Measurements from ENCODE around the gene RSRP1. TPM values are rescaled to one million over a fixed set of nuclear protein-coding genes. Genes with fewer than 3 reads are reported as not detected.
A peak's percentile ranks its signal among the peaks of the same experiment; 100 is the strongest.
"Not testable (repeated sequence)": the region's sequence is repeated elsewhere in the genome, so short reads cannot be mapped to it uniquely, and the experiment has no call there.

Gene RSRP1
- polyA plus RNA-seq, 1 donor from 2014 or later: 56.0 TPM

- not testable (repeated sequence) for H3K36me3 Mint-ChIP-seq, H3K27me3 Mint-ChIP-seq, H3K9me3 Mint-ChIP-seq
- H3K4me3 Mint-ChIP-seq: peak overlapping the region; percentile 86 to 91 (median 88)
- H3K27ac Mint-ChIP-seq: peak overlapping the region; percentile 63 to 93 (median 91)
- H3K4me1 Mint-ChIP-seq: peaks cover 2 to 11% (median 7%) of the 10 kb centered on the region in 3 donors
Measured at GRCh38 chr1:25267288-25268142, 20.3 kb upstream of the RSRP1 start.

- H3K9me3 Mint-ChIP-seq, H3K27me3 Mint-ChIP-seq, H3K36me3 Mint-ChIP-seq: not testable (repeated sequence)
- Mint-ChIP-seq H3K4me1 (peaks cover 2 to 11% (median 7%) of the 10 kb centered on the region in 3 donors), H3K4me3 (peak overlapping the region; percentile 90 to 95 (median 94)), H3K27ac (peak overlapping the region in 2 of 3 donors; percentile 80 to 85)
Measured at GRCh38 chr1:25266554-25267287, 19.5 kb upstream of the RSRP1 start.

GRCh38 chr1:25260336-25260735 is 13.1 kb upstream of the RSRP1 start:
- H3K9me3 Mint-ChIP-seq, H3K27me3 Mint-ChIP-seq, H3K27ac Mint-ChIP-seq, H3K4me3 Mint-ChIP-seq, H3K36me3 Mint-ChIP-seq: not testable (repeated sequence)
- H3K4me1 Mint-ChIP-seq: peaks cover 7 to 11% (median 7%) of the 10 kb centered on the region in 3 donors

GRCh38 chr1:25259813-25260212 is 12.6 kb upstream of the RSRP1 start:
- H3K4me3 Mint-ChIP-seq, H3K36me3 Mint-ChIP-seq: not testable (repeated sequence)

GRCh38 chr1:25257196-25257595 is 9.9 kb upstream of the RSRP1 start:
- no peak overlapping the region for H3K4me3 Mint-ChIP-seq
- H3K36me3 Mint-ChIP-seq: peaks cover 3% of the 10 kb centered on the region
- peaks cover 10 to 14% (median 11%) of the 10 kb centered on the region in 3 donors for H3K4me1 Mint-ChIP-seq
- H3K9me3 Mint-ChIP-seq: no peaks in the 10 kb centered on the region
- H3K27me3 Mint-ChIP-seq: no peaks in the 10 kb centered on the region
- H3K27ac Mint-ChIP-seq: no peak overlapping the region

More at GRCh38 chr1:25259813-25260212, 12.6 kb upstream of the RSRP1 start:
- not testable (repeated sequence) for H3K27ac Mint-ChIP-seq, H3K27me3 Mint-ChIP-seq, H3K9me3 Mint-ChIP-seq
- H3K4me1 Mint-ChIP-seq: peaks cover 7 to 11% (median 9%) of the 10 kb centered on the region in 3 donors

GRCh38 chr1:25256578-25256965 is 9.3 kb upstream of the RSRP1 start:
- no peak overlapping the region for H3K27ac Mint-ChIP-seq
- H3K4me3 Mint-ChIP-seq: no peak overlapping the region
- peaks cover 11 to 14% (median 12%) of the 10 kb centered on the region in 3 donors for H3K4me1 Mint-ChIP-seq
- H3K9me3 Mint-ChIP-seq: no peaks in the 10 kb centered on the region
- peaks cover 3% of the 10 kb centered on the region for H3K36me3 Mint-ChIP-seq
- no peaks in the 10 kb centered on the region for H3K27me3 Mint-ChIP-seq

- peak overlapping the region in 1 of 3 donors; percentile 39 for H3K27ac Mint-ChIP-seq
- H3K36me3 Mint-ChIP-seq: peaks cover 3% of the 10 kb centered on the region
- no peaks in the 10 kb centered on the region for H3K9me3 Mint-ChIP-seq
- peak overlapping the region in 1 of 4 donors; percentile 34 for H3K4me3 Mint-ChIP-seq
- no peaks in the 10 kb centered on the region for H3K27me3 Mint-ChIP-seq
- H3K4me1 Mint-ChIP-seq: peaks cover 10 to 14% (median 11%) of the 10 kb centered on the region in 3 donors
Measured at GRCh38 chr1:25255706-25256577, 8.7 kb upstream of the RSRP1 start.

GRCh38 chr1:25253911-25254310 is 6.7 kb upstream of the RSRP1 start:
- H3K27ac Mint-ChIP-seq: no peak overlapping the region
- no peaks in the 10 kb centered on the region for H3K9me3 Mint-ChIP-seq
- no peak overlapping the region for H3K4me3 Mint-ChIP-seq

GRCh38 chr1:25247829-25248754 is 838 bp upstream of the RSRP1 start:
- Mint-ChIP-seq H3K9me3 (no peaks in the 10 kb centered on the region), H3K4me1 (peaks cover 29 to 37% (median 31%) of the 10 kb centered on the region in 3 donors), H3K4me3 (peak overlapping the region; percentile 95 to 99 (median 98)), H3K27ac (peak overlapping the region; percentile 27 to 100 (median 98)), H3K27me3 (no peaks in the 10 kb centered on the region), H3K36me3 (no peaks in the 10 kb centered on the region)

More at GRCh38 chr1:25253911-25254310, 6.7 kb upstream of the RSRP1 start:
- Mint-ChIP-seq H3K36me3 (peaks cover 3% of the 10 kb centered on the region), H3K27me3 (no peaks in the 10 kb centered on the region), H3K4me1 (peaks cover 4 to 14% (median 12%) of the 10 kb centered on the region in 3 donors)

GRCh38 chr1:25246600-25247023 is 642 bp downstream of the RSRP1 start:
- H3K27ac Mint-ChIP-seq: peak overlapping the region; percentile 98 to 100 (median 99)
- H3K4me1 Mint-ChIP-seq: peaks cover 29 to 43% (median 30%) of the 10 kb centered on the region in 3 donors
- H3K4me3 Mint-ChIP-seq: peak overlapping the region; percentile 95 to 99 (median 98)
- no peaks in the 10 kb centered on the region for H3K9me3 Mint-ChIP-seq
- H3K36me3 Mint-ChIP-seq: no peaks in the 10 kb centered on the region
- H3K27me3 Mint-ChIP-seq: no peaks in the 10 kb centered on the region

- no peaks in the 10 kb centered on the region for H3K9me3 Mint-ChIP-seq
- H3K27me3 Mint-ChIP-seq: no peaks in the 10 kb centered on the region
- peak overlapping the region; percentile 98 to 100 (median 99) for H3K27ac Mint-ChIP-seq
- peak overlapping the region; percentile 95 to 99 (median 98) for H3K4me3 Mint-ChIP-seq
- H3K36me3 Mint-ChIP-seq: no peaks in the 10 kb centered on the region
- H3K4me1 Mint-ChIP-seq: peaks cover 29 to 43% (median 30%) of the 10 kb centered on the region in 3 donors
Measured at GRCh38 chr1:25245809-25246599, 1.2 kb downstream of the RSRP1 start.

- Mint-ChIP-seq H3K4me1 (peaks cover 31 to 48% (median 33%) of the 10 kb centered on the region in 3 donors), H3K4me3 (peak overlapping the region; percentile 95 to 99 (median 98)), H3K36me3 (no peaks in the 10 kb centered on the region), H3K27ac (peak overlapping the region; percentile 59 to 100 (median 98)), H3K27me3 (no peaks in the 10 kb centered on the region), H3K9me3 (no peaks in the 10 kb centered on the region)
Measured at GRCh38 chr1:25245393-25245792, 1.9 kb downstream of the RSRP1 start.

- peaks cover 37 to 55% (median 41%) of the 10 kb centered on the region in 3 donors for H3K4me1 Mint-ChIP-seq
- no peaks in the 10 kb centered on the region for H3K9me3 Mint-ChIP-seq
- no peaks in the 10 kb centered on the region for H3K36me3 Mint-ChIP-seq
- no peaks in the 10 kb centered on the region for H3K27me3 Mint-ChIP-seq
- H3K4me3 Mint-ChIP-seq: peak overlapping the region in 1 of 4 donors; percentile 95
- peak overlapping the region in 2 of 3 donors; percentile 57 to 98 for H3K27ac Mint-ChIP-seq
Measured at GRCh38 chr1:25243907-25244306, 3.3 kb downstream of the RSRP1 start.
